PFSK-1 (cell line): ENCODE measurements around the gene CACNA1B.

Source experiments
- FOXP2 ChIP-seq: optimal IDR thresholded peaks from 2 replicates; pipeline ENCODE3; 2011; ENCODE audit warnings: borderline replicate concordance, control low read depth, inconsistent platforms; ENCODE audit not compliant: insufficient read depth; ENCODE audit errors: extremely low read length, extremely low read depth
- POLR2AphosphoS5 ChIP-seq: IDR thresholded peaks from 2 replicates; pipeline ENCODE4 v1.6.1; 2012; ENCODE audit warnings: low read depth, mild to moderate bottlenecking, control low read depth, low read length, moderate library complexity
- SIN3A ChIP-seq: IDR thresholded peaks from 2 replicates; pipeline ENCODE4 v1.6.1; 2012; ENCODE audit warnings: mild to moderate bottlenecking, low read length, moderate library complexity, borderline replicate concordance; ENCODE audit not compliant: insufficient read depth
- TAF1 ChIP-seq: IDR thresholded peaks from 2 replicates; pipeline ENCODE4 v1.6.1; 2012; ENCODE audit warnings: low read length, control low read depth, borderline replicate concordance; ENCODE audit not compliant: insufficient read depth
- TF ChIP-seq, protein P1 (sequence below), 2 experiments: IDR thresholded peaks; 2 replicates each; pipeline versions ENCODE4 v1.6.1 to v1.8.0; 2011 to 2012; ENCODE audit warnings: low read depth in 2 of 2, low read length in 2 of 2, control low read depth in 1 of 2, inconsistent platforms in 1 of 2, mild to moderate bottlenecking in 1 of 2, moderate library complexity in 1 of 2; ENCODE audit not compliant: insufficient read depth in 1 of 2

The CACNA1B gene

DNA sequence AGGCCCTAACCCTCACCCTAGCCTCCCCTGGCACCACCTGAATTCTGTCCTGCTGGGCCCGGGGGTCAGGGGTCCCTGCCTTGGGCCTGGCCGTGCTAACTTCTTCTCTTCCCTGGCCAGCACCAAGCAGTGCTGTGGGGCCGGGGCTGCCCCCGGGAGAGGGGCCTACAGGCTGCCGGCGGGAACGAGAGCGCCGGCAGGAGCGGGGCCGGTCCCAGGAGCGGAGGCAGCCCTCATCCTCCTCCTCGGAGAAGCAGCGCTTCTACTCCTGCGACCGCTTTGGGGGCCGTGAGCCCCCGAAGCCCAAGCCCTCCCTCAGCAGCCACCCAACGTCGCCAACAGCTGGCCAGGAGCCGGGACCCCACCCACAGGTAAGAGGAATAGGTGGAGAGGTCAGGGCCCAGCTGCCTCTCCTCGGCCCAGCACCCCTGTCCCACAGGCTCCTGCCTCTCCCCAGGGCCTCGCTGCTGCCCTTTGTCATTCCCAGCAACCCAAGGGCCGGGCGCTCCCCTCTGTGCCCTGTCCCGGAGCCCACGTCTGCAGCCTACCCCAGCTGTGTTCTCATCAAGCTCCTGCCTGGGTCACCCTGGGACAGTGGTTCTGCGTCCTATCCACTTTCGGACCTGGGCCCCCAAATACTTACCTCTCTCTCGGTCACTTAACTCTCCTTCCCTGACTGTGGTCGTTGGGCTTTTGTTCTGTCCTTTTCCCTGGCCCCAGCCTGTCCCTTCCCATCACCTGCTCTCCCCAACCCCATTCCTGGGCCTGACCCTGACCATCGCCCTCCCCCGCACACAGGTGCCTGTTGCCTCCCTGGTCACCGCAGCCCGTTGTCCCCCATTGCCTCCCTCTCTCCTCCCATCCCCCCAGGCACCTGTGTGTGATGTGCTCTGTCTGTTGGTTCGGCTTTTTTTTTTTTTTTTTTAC, 243.2 kb downstream of the CACNA1B start:
- no peak for TF ChIP-seq SIN3A
- no peak for TF ChIP-seq POLR2AphosphoS5
- TF ChIP-seq, protein P1, sequence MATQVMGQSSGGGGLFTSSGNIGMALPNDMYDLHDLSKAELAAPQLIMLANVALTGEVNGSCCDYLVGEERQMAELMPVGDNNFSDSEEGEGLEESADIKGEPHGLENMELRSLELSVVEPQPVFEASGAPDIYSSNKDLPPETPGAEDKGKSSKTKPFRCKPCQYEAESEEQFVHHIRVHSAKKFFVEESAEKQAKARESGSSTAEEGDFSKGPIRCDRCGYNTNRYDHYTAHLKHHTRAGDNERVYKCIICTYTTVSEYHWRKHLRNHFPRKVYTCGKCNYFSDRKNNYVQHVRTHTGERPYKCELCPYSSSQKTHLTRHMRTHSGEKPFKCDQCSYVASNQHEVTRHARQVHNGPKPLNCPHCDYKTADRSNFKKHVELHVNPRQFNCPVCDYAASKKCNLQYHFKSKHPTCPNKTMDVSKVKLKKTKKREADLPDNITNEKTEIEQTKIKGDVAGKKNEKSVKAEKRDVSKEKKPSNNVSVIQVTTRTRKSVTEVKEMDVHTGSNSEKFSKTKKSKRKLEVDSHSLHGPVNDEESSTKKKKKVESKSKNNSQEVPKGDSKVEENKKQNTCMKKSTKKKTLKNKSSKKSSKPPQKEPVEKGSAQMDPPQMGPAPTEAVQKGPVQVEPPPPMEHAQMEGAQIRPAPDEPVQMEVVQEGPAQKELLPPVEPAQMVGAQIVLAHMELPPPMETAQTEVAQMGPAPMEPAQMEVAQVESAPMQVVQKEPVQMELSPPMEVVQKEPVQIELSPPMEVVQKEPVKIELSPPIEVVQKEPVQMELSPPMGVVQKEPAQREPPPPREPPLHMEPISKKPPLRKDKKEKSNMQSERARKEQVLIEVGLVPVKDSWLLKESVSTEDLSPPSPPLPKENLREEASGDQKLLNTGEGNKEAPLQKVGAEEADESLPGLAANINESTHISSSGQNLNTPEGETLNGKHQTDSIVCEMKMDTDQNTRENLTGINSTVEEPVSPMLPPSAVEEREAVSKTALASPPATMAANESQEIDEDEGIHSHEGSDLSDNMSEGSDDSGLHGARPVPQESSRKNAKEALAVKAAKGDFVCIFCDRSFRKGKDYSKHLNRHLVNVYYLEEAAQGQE (IDR thresholded peaks at IDR 0.05; ENCODE audit: insufficient read depth in 1 of 2, low read depth in 2 of 2, low read length in 2 of 2): no peak
- TF ChIP-seq TAF1: no peak
- no peak for TF ChIP-seq FOXP2

DNA sequence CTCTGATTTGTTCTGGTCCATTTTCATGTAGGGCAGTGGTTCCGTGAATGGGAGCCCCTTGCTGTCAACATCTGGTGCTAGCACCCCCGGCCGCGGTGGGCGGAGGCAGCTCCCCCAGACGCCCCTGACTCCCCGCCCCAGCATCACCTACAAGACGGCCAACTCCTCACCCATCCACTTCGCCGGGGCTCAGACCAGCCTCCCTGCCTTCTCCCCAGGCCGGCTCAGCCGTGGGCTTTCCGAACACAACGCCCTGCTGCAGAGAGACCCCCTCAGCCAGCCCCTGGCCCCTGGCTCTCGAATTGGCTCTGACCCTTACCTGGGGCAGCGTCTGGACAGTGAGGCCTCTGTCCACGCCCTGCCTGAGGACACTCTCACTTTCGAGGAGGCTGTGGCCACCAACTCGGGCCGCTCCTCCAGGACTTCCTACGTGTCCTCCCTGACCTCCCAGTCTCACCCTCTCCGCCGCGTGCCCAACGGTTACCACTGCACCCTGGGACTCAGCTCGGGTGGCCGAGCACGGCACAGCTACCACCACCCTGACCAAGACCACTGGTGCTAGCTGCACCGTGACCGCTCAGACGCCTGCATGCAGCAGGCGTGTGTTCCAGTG, 244.0 kb downstream of the CACNA1B start:
- TF ChIP-seq TAF1 (no peak), POLR2AphosphoS5 (no peak), SIN3A (no peak), FOXP2 (no peak)
- TF ChIP-seq, protein P1 (IDR thresholded peaks at IDR 0.05; ENCODE audit: insufficient read depth in 1 of 2, low read depth in 2 of 2, low read length in 2 of 2): no peak

DNA sequence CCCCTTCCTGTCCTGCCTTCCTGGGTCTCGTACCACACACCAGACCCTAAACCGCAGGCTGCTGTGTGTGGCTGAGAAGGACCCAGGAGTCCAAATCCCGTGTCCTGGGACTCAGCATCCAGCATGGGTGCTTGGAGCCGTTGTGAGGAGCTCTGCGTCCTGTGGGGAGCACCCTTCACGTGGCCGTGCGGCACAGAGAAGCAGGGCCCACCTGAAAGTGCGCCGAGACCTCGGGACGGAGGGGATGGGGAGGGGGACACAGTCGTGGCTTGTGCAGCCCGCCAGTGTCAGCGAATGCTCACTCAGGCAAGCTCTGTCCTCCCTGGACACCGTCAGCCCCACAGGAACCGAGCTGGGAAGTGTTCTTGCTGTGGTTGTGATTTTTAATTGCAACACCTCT, 244.6 kb downstream of the CACNA1B start:
- TF ChIP-seq POLR2AphosphoS5 (no peak), SIN3A (no peak), FOXP2 (no peak), TAF1 (no peak)
- TF ChIP-seq, protein P1 (IDR thresholded peaks at IDR 0.05; ENCODE audit: insufficient read depth in 1 of 2, low read depth in 2 of 2, low read length in 2 of 2): no peak

DNA sequence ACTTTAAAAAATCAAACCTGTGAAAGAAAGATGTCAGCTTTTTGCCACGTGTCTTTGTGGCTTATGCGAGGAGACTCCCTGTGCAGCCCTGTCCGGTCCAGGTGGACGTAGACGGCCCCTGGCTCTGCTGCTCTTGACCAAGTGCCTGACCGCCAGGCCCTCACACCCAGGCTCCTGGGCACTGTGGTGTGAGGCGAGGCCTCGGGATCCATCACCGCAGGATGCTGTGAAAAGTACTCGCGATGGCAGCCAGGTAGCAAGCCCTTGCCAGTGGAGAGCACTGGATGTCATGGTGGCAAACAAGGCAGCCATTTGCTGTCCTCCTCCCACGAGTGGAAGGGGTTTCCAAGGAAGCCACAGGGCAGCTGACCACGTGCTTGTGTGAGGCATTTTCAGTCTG, 245.1 kb downstream of the CACNA1B start:
- no peak for TF ChIP-seq SIN3A
- no peak for TF ChIP-seq POLR2AphosphoS5
- TF ChIP-seq FOXP2: no peak
- TF ChIP-seq, protein P1 (IDR thresholded peaks at IDR 0.05; ENCODE audit: insufficient read depth in 1 of 2, low read depth in 2 of 2, low read length in 2 of 2): no peak
- no peak for TF ChIP-seq TAF1
